Measurements from ENCODE around the gene CASZ1. TPM values are rescaled to one million over a fixed set of nuclear protein-coding genes. Genes with fewer than 3 reads are reported as not detected.

CASZ1 gene
- total and polyA plus RNA-seq, 3 donors from 2014 or later = 9.4 to 12.3 (median 10.3) TPM

DNA sequence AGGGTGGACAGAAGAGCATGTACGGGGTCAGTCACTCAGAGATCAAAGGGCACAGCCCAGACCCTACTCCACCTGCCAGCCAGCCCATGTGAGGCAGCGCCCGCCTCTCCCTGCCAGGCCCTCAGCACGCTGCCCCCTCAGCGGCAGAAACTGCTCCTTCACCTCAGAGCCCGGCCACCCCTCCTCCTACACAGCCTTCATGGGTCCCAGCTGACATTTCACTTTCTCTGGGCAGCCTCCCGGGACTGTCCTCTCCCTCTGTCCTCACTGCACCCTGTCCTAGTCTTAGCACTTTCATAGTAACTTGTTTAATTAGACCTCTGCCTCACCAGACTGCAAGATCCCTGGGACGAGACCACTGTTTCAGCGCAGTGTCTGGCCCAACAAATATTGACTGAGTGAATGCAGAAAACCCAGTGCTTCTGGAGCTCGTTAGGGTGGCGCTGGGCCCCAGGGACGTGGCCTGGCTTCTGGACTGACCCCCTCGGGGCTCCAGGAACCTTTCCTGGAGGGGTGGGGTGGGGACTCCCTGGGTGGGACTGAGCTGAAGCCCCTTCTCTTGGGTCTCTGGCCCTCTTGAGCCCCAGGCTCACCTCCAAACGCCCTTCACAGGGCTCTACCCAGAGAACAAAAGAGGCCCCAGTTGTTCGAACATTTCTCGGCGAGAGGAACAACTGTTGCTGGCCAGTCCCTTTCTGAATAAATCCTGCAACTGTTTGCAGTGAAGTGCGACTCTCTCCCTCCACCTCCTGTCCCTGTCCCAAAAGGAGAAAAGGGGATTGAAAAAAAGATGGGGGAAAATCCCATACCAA is 114.9 kb downstream of the CASZ1 start:
- WGBS, 2 donors = 87 to 92% methylated on average over 14 to 18 of the region's 18 CpGs
- no peaks in the 10 kb centered on the region for H3K9me3 ChIP-seq
- H3K27ac ChIP-seq = no peak overlapping the region
- no peaks in the 10 kb centered on the region for H3K36me3 ChIP-seq (ENCODE audit: low read depth, missing control alignments)
- TF ChIP-seq POLR2A (IDR thresholded peaks at IDR 0.05) = no peak
- TF ChIP-seq, protein P1, sequence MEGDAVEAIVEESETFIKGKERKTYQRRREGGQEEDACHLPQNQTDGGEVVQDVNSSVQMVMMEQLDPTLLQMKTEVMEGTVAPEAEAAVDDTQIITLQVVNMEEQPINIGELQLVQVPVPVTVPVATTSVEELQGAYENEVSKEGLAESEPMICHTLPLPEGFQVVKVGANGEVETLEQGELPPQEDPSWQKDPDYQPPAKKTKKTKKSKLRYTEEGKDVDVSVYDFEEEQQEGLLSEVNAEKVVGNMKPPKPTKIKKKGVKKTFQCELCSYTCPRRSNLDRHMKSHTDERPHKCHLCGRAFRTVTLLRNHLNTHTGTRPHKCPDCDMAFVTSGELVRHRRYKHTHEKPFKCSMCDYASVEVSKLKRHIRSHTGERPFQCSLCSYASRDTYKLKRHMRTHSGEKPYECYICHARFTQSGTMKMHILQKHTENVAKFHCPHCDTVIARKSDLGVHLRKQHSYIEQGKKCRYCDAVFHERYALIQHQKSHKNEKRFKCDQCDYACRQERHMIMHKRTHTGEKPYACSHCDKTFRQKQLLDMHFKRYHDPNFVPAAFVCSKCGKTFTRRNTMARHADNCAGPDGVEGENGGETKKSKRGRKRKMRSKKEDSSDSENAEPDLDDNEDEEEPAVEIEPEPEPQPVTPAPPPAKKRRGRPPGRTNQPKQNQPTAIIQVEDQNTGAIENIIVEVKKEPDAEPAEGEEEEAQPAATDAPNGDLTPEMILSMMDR (IDR thresholded peaks at IDR 0.05) = no peak
- no peaks in the 10 kb centered on the region for H3K27me3 ChIP-seq
- DNase-seq = no peak
- intact Hi-C loops (cut with DNase I; ENCODE audit: low total_unique reads) = no loop called here
- no peak overlapping the region for H3K4me3 ChIP-seq
- peaks cover 12% of the 10 kb centered on the region for H3K4me1 ChIP-seq

DNA sequence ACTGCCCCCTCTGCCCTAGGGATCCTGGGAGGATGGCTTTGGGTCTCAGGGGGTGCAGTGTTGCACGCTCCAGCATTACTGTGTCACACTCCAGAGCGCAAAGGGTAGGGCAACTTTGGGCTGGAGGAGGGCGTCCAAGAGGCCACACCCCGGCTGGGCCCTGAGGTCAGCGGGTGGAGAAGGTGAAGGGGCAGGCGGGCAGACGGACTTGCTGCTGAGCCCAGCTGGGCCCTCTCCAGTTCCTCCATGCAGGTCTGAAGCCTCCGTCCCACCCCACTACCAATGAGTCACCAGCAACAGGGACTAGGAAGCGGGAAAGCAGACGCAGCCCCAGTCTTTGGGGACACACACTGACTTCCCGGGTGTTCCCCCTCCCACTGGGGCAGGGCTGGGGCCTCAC is 116.0 kb downstream of the CASZ1 start:
- TF ChIP-seq POLR2A (IDR thresholded peaks at IDR 0.05) = no peak
- TF ChIP-seq, protein P1 (IDR thresholded peaks at IDR 0.05) = no peak
- no peak overlapping the region for H3K4me3 ChIP-seq

DNA sequence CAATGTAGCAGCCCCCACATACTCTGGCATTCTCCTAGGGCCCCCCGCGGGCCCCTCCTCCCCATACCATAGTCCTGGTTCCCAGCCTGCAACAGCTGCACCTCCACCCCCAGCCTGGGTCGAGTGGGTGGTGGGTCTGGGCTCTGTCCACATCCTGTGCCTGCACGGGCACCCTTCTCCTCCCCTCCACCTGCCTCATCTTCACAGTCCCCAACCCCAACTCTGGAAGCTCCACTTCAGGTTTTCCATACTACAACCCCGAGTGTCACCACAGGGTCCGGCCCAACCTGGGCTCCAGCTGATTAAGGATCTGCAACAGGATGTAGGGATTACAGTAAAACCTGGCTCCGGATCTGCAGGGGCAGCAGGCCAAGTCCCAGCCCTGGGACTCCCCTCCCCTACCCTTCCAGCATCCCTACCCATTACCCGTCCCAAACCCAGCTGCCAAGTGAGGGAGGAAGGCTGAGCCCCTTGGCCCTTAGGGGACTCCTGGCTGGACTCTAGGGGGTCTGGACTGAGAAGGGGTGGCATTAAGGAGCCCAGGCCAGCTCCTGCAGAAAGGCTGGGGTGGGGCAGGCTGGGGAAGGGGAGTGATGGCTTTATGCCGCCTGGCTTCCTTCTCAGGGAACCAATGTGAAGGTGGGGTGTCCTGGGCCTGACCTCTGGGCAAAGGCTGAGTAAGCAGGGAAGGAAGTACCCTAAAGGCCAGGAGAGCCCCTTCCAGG is 116.8 kb downstream of the CASZ1 start:
- no peak overlapping the region for H3K4me3 ChIP-seq
- H3K4me1 ChIP-seq = no peaks in the 10 kb centered on the region
- H3K27ac ChIP-seq = no peak overlapping the region
- no peaks in the 10 kb centered on the region for H3K36me3 ChIP-seq (ENCODE audit: low read depth, missing control alignments)
- intact Hi-C loops (cut with DNase I; ENCODE audit: low total_unique reads) = no loop called here
- 60 to 65% methylated on average over 7 to 9 of the region's 9 CpGs for WGBS, 2 donors
- no peaks in the 10 kb centered on the region for H3K27me3 ChIP-seq
- DNase-seq = peak; percentile 34
- TF ChIP-seq POLR2A (IDR thresholded peaks at IDR 0.05) = no peak
- TF ChIP-seq, protein P1 (IDR thresholded peaks at IDR 0.05) = no peak
- H3K9me3 ChIP-seq = no peaks in the 10 kb centered on the region

More for the DNA sequence above, 116.0 kb downstream of the CASZ1 start:
- Histone ChIP-seq H3K36me3 (ENCODE audit: low read depth, missing control alignments) (no peaks in the 10 kb centered on the region), H3K27me3 (no peaks in the 10 kb centered on the region), H3K4me1 (peaks cover 2% of the 10 kb centered on the region), H3K9me3 (no peaks in the 10 kb centered on the region), H3K27ac (no peak overlapping the region)
- WGBS, 2 donors = 90 to 100% methylated on average over 6 to 11 of the region's 11 CpGs
- DNase-seq = no peak
- intact Hi-C loops (cut with DNase I; ENCODE audit: low total_unique reads) = no loop called here

DNA sequence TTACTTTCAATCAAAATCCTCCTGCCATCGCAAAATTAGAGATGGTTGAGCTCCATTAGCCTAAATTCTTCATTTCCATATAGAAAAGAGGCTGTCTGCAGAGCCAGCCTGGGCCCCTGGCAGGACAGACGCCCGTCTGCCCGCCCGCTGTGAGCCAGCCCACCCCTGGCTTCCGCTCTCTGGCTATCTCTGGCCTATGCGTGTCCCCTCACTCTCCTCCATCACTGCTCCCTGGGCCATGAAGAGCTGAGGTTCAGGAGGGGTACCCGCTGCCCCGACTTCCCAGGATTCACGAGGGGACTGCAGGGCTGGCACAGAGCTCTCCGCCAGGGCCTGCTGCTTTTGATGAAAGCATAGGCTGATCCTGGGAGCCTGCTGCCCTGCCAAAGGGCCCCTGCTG is 117.6 kb downstream of the CASZ1 start:
- no peaks in the 10 kb centered on the region for H3K36me3 ChIP-seq (ENCODE audit: low read depth, missing control alignments)
- no peak overlapping the region for H3K27ac ChIP-seq
- H3K4me3 ChIP-seq = no peak overlapping the region
- DNase-seq = no peak
- no peaks in the 10 kb centered on the region for H3K27me3 ChIP-seq
- H3K9me3 ChIP-seq = no peaks in the 10 kb centered on the region
- intact Hi-C loops (cut with DNase I; ENCODE audit: low total_unique reads) = no loop called here
- 92 to 95% methylated on average over 9 to 11 of the region's 11 CpGs for WGBS, 2 donors
- no peaks in the 10 kb centered on the region for H3K4me1 ChIP-seq
- TF ChIP-seq POLR2A (IDR thresholded peaks at IDR 0.05) = no peak
- TF ChIP-seq, protein P1 (IDR thresholded peaks at IDR 0.05) = no peak

Measured in testis (tissue), 3 donors.